GM19397 (cell line): ENCODE data around the gene PAIP2.
"Not testable (repeated sequence)": the region's sequence is repeated elsewhere in the genome, so short reads cannot be mapped to it uniquely, and the experiment has no call there.

Experiments
- ATAC-seq: cut with Tn5 transposase; IDR thresholded peaks from one replicate; pipeline ENCODE4 v1.9.1; 2021; ENCODE audit warnings: mild to moderate bottlenecking, moderate library complexity; ENCODE audit not compliant: unreplicated experiment

The PAIP2 gene

GRCh38 chr5:139407517-139407916 lies 65.9 kb downstream of the PAIP2 start:
- no peak for ATAC-seq

- no peak for ATAC-seq
These were observed 66.5 kb downstream of the PAIP2 start for GRCh38 chr5:139408191-139408590.

GRCh38 chr5:139409116-139409515 lies 67.5 kb downstream of the PAIP2 start:
- not testable (repeated sequence) for ATAC-seq

- no peak for ATAC-seq
These were observed 68.7 kb downstream of the PAIP2 start for GRCh38 chr5:139410121-139410992.

GRCh38 chr5:139410993-139411828 lies 69.6 kb downstream of the PAIP2 start:
- no peak for ATAC-seq

- no peak for ATAC-seq
These were observed 71.5 kb downstream of the PAIP2 start for GRCh38 chr5:139413153-139413552.

GRCh38 chr5:139413963-139414362 lies 72.3 kb downstream of the PAIP2 start:
- ATAC-seq: no peak

- no peak for ATAC-seq
These were observed 73.0 kb downstream of the PAIP2 start for GRCh38 chr5:139414581-139415130.

GRCh38 chr5:139415221-139415861 lies 73.7 kb downstream of the PAIP2 start:
- ATAC-seq: no peak

- no peak for ATAC-seq
These were observed 74.2 kb downstream of the PAIP2 start for GRCh38 chr5:139415869-139416268.

GRCh38 chr5:139416651-139417050 lies 75.0 kb downstream of the PAIP2 start:
- no peak for ATAC-seq

GRCh38 chr5:139417214-139417613 lies 75.6 kb downstream of the PAIP2 start:
- no peak for ATAC-seq

GRCh38 chr5:139418793-139419192 lies 77.1 kb downstream of the PAIP2 start:
- no peak for ATAC-seq
